Measurements from ENCODE around the gene RNF224. TPM values are rescaled to one million over a fixed set of nuclear protein-coding genes. Genes with fewer than 3 reads are reported as not detected.

The RNF224 gene
- total RNA-seq, 4 donors from 2014 or later, result not detected

DNA sequence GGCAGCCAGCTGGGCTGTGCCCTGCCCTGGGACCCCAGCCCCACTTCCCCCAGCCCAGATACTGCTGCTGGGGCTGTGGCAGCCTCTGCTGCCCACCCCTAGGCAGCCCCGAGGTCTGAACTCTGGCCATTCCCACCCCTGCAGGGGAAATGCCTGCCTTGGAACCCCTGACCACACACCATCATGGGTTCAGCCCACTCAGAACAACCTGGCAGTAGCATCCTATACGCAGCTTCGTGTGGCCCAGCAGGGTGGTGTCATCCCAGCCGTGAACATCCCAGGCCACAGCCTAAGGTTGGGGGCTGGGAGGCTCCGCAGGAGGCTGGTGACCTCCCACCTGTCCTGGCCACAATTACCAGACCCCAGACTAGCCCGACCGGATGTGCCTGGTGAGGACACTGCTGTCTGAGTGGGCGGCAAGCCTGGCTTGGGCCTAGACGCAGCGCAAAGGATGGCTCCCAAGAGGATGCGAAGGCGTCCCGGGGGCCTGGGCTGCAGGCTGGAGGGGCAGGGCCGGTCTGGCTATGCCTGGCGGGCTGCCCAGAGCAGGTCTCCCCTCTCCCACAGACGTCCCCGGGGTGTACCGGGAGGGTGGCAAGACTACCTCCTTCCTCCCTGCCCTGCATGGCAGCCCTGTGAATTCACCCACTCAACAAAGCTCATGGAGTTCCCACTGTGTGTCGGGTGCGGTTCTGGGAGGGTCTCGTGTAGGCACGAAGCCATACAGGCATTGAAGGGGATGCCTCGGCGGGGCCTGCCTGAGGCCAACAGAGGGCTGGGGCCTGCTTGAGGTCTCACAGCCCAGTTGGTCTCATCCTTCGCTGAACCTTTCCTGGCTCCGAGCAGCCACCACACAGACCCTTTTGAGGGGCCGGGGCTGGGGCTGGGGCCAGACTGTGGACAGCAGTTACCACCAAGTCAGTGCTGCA lies 1.9 kb downstream of the RNF224 start:
- H3K4me1 ChIP-seq, result peaks cover 0 to 20% (median 6%) of the 10 kb centered on the region in 4 donors
- no peak overlapping the region for H3K4me3 ChIP-seq
- no peaks in the 10 kb centered on the region for H3K36me3 ChIP-seq
- no peaks in the 10 kb centered on the region for H3K9me3 ChIP-seq
- H3K27me3 ChIP-seq, result peaks cover 0 to 79% of the 10 kb centered on the region in 2 donors
- 53 to 57% methylated on average over 16 of the region's 27 CpGs for WGBS, 2 donors
- DNase-seq (ENCODE audit: low spot score in 2 of 2), result no peak
- TF ChIP-seq, protein P1, sequence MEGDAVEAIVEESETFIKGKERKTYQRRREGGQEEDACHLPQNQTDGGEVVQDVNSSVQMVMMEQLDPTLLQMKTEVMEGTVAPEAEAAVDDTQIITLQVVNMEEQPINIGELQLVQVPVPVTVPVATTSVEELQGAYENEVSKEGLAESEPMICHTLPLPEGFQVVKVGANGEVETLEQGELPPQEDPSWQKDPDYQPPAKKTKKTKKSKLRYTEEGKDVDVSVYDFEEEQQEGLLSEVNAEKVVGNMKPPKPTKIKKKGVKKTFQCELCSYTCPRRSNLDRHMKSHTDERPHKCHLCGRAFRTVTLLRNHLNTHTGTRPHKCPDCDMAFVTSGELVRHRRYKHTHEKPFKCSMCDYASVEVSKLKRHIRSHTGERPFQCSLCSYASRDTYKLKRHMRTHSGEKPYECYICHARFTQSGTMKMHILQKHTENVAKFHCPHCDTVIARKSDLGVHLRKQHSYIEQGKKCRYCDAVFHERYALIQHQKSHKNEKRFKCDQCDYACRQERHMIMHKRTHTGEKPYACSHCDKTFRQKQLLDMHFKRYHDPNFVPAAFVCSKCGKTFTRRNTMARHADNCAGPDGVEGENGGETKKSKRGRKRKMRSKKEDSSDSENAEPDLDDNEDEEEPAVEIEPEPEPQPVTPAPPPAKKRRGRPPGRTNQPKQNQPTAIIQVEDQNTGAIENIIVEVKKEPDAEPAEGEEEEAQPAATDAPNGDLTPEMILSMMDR (IDR thresholded peaks at IDR 0.05), result no peak
- TF ChIP-seq EP300 (IDR thresholded peaks at IDR 0.05) (no peak), POLR2A (IDR thresholded peaks at IDR 0.05) (no peak)
- H3K27ac ChIP-seq, result no peak overlapping the region

DNA sequence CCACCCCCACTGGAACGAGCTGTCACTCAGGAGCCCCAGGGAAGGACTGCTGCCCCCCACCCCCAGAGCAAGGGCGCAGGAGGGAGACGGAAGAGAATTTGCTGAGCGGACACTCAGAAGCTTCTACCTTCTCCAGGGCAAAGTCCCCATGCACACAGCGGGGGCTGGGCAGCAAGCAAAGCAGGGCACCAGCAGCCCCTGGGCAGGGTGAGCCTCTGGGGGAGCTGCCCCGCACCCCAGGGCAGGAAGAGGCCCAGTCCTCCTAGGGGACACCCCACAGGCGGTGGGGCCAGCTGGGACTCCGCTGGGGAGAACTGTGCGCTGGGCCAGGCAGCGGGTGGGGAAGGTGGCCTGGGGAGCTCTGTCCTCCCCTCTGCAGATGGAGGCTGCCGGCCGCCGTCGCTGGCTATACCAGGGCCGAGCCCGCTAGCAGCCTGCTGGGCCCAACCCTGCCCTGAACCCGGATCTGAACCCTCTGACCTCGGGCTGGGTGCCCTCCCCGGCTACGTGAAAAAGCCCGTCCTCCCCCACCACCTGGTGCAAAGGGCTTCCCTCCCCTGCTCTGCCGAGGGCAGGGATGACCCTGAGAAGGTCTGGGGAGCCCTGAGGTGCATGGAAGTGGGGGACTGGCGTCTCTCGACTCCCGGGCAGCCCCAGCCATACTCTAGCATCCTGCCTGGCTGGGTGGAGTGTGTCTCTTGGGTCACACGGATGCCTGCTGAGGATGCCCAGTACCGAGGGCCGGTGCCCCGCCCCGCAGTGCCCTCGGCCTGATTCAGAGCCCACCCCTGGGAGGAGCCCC lies 2.8 kb downstream of the RNF224 start:
- TF ChIP-seq EP300 (IDR thresholded peaks at IDR 0.05) (no peak), POLR2A (IDR thresholded peaks at IDR 0.05) (no peak)
- TF ChIP-seq, protein P1 (IDR thresholded peaks at IDR 0.05), result no peak
- DNase-seq (ENCODE audit: low spot score in 2 of 2), result no peak
- H3K36me3 ChIP-seq, result no peaks in the 10 kb centered on the region
- H3K27me3 ChIP-seq, result peaks cover 0 to 81% of the 10 kb centered on the region in 2 donors
- no peak overlapping the region for H3K27ac ChIP-seq
- 39 to 58% methylated on average over 5 to 15 of the region's 31 CpGs for WGBS, 2 donors
- no peak overlapping the region for H3K4me3 ChIP-seq
- H3K4me1 ChIP-seq, result peaks cover 0 to 14% (median 4%) of the 10 kb centered on the region in 4 donors
- H3K9me3 ChIP-seq, result no peaks in the 10 kb centered on the region

DNA sequence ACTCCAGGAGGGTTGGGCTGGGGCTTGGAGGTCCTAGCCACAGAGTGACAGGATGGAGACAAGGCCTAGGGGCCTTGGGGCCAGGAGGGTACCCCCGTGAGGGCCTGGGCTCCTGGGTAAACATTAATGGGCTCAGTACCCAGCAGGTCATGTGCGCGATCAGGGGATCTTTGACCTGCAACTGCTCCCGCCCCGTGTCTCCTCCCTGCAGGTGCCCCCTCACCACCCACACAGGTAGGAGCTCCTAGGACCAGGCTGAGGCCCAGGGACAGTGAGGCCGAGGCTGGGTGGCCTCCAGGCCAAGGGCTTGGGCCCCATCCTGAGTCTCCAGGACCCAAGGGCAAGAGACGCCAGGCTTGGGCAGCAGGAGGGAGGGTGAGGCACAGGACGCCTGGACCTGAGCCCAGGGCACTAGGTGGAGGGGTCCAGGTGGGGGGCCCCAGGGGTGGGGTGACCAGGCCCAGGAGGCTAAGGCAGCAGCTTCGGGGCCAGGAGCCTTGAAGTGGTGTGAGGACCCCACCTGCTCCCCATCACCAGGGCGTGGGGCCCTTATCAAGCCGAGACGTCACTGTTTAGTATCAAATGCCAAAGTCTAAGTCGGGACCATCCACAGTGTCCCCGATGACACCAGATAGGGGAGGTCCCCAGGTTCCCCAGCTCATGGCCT lies 3.5 kb downstream of the RNF224 start, which contains the start of gene SLC34A3:
SLC34A3 (plus strand) TSS at position 197 of the 667 bp plus-strand sequence. CDS start 802 bp downstream, outside the sequence.
- peaks cover 0 to 21% (median 8%) of the 10 kb centered on the region in 4 donors for H3K4me1 ChIP-seq
- no peaks in the 10 kb centered on the region for H3K9me3 ChIP-seq
- no peak for DNase-seq (ENCODE audit: low spot score in 2 of 2)
- 74 to 78% methylated on average over 6 to 13 of the region's 14 CpGs for WGBS, 2 donors
- TF ChIP-seq POLR2A (IDR thresholded peaks at IDR 0.05) (no peak), EP300 (IDR thresholded peaks at IDR 0.05) (no peak)
- TF ChIP-seq, protein P1 (IDR thresholded peaks at IDR 0.05), result no peak
- peaks cover 0 to 79% of the 10 kb centered on the region in 2 donors for H3K27me3 ChIP-seq
- H3K27ac ChIP-seq, result no peak within 1 kb of the TSS
- H3K36me3 ChIP-seq, result no peaks in the 10 kb centered on the region
- H3K4me3 ChIP-seq, result no peak within 1 kb of the TSS

DNA sequence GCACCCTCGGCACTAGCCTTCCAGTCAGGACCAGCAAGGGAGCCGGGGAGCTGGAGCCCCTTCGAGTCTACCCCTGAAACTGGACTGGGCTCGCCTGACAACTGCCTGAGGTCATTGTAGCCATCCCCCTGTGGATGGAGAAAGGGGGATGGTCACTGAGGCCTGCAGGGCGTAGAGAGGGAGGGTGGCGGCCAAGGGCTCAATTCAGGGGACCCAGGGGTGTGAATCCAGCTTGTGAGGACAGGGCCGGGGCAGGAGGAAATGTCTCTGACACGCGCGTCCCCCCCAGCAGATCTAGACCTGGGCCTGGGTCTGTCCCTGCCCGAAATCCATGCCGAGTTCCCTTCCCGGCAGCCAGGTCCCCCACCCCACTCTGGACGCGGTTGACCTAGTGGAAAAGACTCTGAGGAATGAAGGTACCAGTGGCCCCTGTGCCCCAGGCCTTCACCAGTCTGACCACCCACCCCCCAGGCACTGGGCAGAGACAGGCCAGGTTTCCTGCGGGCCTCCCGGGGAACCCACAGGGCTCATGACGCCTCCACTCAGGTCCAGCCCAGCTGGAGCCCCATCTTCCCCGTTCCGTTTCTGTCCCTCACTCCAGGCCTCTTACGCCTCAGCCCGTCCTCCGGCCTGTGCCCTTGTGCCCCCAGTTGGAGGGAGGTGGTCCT lies 4.2 kb downstream of the RNF224 start:
- Histone ChIP-seq H3K9me3 (no peaks in the 10 kb centered on the region), H3K4me3 (no peak overlapping the region), H3K27ac (no peak overlapping the region), H3K4me1 (peaks cover 0 to 27% (median 15%) of the 10 kb centered on the region in 4 donors), H3K36me3 (no peaks in the 10 kb centered on the region), H3K27me3 (peaks cover 0 to 77% of the 10 kb centered on the region in 2 donors)
- WGBS, 2 donors, result 78 to 85% methylated on average over 18 to 23 of the region's 23 CpGs
- no peak for DNase-seq (ENCODE audit: low spot score in 2 of 2)
- TF ChIP-seq, protein P1 (IDR thresholded peaks at IDR 0.05), result no peak
- TF ChIP-seq POLR2A (IDR thresholded peaks at IDR 0.05) (no peak), EP300 (IDR thresholded peaks at IDR 0.05) (no peak)

Measured in tibial nerve (tissue), 4 donors.